Gastrocnemius medialis (tissue), 4 donors: ENCODE results near the gene HSFX1.

Experiments used
- POLR2A ChIP-seq, 2 donors: fragments of 450-650 bp; IDR thresholded peaks; one replicate each; pipeline ENCODE4 v1.6.1; 2017; ENCODE audit warnings: antibody characterized with exemption in 2 of 2, mild to moderate bottlenecking in 2 of 2, moderate library complexity in 2 of 2
- TF ChIP-seq, protein P1 (sequence below), 5 experiments: fragments of 450-650 bp in 3 of 5; fragments of 200-600 bp in 2 of 5; sonication (generic) in 2 of 5; IDR thresholded peaks in 4 of 5; conservative IDR thresholded peaks in 1 of 5; 1 replicate in 4 of 5; 2 replicates in 1 of 5; pipeline ENCODE4 v1.5.1; 2016 to 2019; ENCODE audit warnings: antibody characterized with exemption in 5 of 5, mild to moderate bottlenecking in 3 of 5, moderate library complexity in 3 of 5

DNA sequence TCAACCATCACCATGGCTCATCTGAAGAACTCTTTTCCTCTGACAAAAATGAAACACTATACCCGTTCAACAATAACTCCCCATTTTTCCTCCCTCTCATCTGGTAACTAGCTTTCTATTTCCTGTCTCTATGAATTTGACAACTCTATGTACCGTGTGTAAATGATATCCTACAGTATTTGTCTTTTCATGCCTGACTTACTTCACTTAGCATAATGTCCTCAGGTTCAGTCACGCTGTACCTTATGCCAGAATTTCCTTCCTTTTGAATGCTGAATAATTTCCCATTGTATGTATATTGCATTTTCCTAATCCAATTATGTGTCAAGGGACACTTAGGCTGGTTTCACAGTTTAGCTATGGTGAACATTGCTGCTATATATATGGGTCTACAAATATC lies 26.1 kb downstream of the HSFX1 start:
- TF ChIP-seq, protein P1, sequence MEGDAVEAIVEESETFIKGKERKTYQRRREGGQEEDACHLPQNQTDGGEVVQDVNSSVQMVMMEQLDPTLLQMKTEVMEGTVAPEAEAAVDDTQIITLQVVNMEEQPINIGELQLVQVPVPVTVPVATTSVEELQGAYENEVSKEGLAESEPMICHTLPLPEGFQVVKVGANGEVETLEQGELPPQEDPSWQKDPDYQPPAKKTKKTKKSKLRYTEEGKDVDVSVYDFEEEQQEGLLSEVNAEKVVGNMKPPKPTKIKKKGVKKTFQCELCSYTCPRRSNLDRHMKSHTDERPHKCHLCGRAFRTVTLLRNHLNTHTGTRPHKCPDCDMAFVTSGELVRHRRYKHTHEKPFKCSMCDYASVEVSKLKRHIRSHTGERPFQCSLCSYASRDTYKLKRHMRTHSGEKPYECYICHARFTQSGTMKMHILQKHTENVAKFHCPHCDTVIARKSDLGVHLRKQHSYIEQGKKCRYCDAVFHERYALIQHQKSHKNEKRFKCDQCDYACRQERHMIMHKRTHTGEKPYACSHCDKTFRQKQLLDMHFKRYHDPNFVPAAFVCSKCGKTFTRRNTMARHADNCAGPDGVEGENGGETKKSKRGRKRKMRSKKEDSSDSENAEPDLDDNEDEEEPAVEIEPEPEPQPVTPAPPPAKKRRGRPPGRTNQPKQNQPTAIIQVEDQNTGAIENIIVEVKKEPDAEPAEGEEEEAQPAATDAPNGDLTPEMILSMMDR (IDR thresholded peaks at IDR 0.05 in 4 of 5, conservative IDR thresholded peaks at IDR 0.05 in 1 of 5), result no peak
- no peak for TF ChIP-seq POLR2A (IDR thresholded peaks at IDR 0.05)
